AG04450 (cell line): ENCODE measurements around the gene CST4. TPM values are rescaled to one million over a fixed set of nuclear protein-coding genes. Genes with fewer than 3 reads are reported as not detected.

Source experiments
- CTCF ChIA-PET: fragments of 300-600, 350-600 bp; formaldehyde crosslinking; extraction: SDS; loops from one replicate; lab custom pipeline; 2022; ENCODE audit warnings: antibody characterized with exemption, inconsistent platforms; lab: Charles Lee
- POLR2A ChIA-PET: fragments of 350-600 bp; formaldehyde crosslinking; extraction: SDS; loops from one replicate; lab custom pipeline; 2021; ENCODE audit warnings: antibody characterized with exemption, inconsistent platforms; lab: Yijun Ruan, JAX
- DNase-seq: peaks from one replicate; pipeline ENCODE4 v3.0.0-alpha.2; 2011; ENCODE audit warnings: low read depth, low spot score
- H3K27ac ChIP-seq: one replicate; pipeline ENCODE4 v1.5.1; 2012; ENCODE audit warnings: low read depth, low read length, control low read depth
- H3K27me3 ChIP-seq: one replicate; pipeline ENCODE4 v1.6.0; 2012; ENCODE audit warnings: low read length; ENCODE audit not compliant: control insufficient read depth, insufficient read depth
- H3K4me3 ChIP-seq: 2 replicates; pipeline ENCODE4 v1.5.1; 2011; ENCODE audit warnings: mild to moderate bottlenecking, low read depth, low read length, control low read depth
- H3K9me3 ChIP-seq: 2 replicates; pipeline ENCODE4 v1.5.1; 2012; ENCODE audit warnings: low read length; ENCODE audit not compliant: control insufficient read depth, insufficient read depth
- polyA plus RNA-seq: library from polyadenylated mRNA; depleted of rRNA; stranded (reverse); fragments of >200 nt; gene quantifications from 2 replicates; pipeline ENCODE4 v1.2.3, GENCODE V29; 2011
- TF ChIP-seq, protein P1 (sequence below): IDR thresholded peaks from 2 replicates; pipeline ENCODE4 v1.5.1; 2011; ENCODE audit warnings: low read depth, low read length, control low read depth, inconsistent platforms

Gene CST4
- polyA plus RNA-seq, 1 experiment, result not detected

- no peaks in the 10 kb centered on the region for H3K27me3 ChIP-seq
- no peaks in the 10 kb centered on the region; the same call in 1 of the 2 replicates for H3K9me3 ChIP-seq
- ChIA-PET POLR2A (no interaction called here), CTCF (interaction anchor here (1.0 kb wide), 1 partner anchor 12 kb away, joined by 3 read pairs; no protein-coding TSS in a partner anchor)
- H3K4me3 ChIP-seq, result no peak overlapping the region
- TF ChIP-seq, protein P1, sequence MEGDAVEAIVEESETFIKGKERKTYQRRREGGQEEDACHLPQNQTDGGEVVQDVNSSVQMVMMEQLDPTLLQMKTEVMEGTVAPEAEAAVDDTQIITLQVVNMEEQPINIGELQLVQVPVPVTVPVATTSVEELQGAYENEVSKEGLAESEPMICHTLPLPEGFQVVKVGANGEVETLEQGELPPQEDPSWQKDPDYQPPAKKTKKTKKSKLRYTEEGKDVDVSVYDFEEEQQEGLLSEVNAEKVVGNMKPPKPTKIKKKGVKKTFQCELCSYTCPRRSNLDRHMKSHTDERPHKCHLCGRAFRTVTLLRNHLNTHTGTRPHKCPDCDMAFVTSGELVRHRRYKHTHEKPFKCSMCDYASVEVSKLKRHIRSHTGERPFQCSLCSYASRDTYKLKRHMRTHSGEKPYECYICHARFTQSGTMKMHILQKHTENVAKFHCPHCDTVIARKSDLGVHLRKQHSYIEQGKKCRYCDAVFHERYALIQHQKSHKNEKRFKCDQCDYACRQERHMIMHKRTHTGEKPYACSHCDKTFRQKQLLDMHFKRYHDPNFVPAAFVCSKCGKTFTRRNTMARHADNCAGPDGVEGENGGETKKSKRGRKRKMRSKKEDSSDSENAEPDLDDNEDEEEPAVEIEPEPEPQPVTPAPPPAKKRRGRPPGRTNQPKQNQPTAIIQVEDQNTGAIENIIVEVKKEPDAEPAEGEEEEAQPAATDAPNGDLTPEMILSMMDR, result no peak
- H3K27ac ChIP-seq, result no peak overlapping the region
- no peak for DNase-seq
Measured at GRCh38 chr20:23656372-23656771, 32.5 kb downstream of the CST4 start.

DNA sequence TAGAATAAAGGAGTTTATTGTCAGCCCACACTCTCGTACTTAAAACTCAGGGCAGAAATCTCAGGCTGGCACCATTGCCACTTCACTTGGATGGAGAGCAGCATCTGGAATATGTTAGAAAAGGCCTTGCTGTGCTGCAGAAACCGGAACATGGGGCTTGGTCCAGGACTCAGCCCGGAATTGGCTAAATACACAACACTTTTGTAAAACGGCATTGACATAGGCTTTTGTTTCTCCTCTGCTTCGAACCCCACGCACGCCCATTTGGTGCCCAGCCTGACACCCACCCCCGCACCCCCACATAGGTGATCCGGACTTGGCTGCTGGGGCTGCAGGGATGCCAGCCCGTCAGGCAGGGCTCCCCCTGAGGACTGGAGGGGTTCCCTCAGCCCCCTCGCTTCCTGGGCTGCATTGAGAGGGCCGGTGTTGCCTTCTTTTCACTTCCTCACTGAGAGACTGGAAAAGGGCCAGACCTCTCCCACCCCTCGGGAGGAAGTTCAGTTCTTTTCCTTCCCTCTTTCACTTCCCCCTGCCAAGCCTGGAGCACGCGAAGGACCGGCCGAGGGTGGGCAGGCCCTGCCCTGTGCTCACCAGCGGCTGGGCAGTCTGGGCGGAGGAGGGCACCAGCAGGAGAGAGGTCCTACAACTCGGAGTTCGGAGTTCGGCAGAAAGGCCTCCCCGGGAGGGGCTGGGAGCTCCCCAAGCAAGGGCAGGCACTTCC is 33.2 kb downstream of the CST4 start:
- H3K27ac ChIP-seq, result no peak overlapping the region
- ChIA-PET CTCF (interaction anchor here (1.4 kb wide), 1 partner anchor 13 kb away, joined by 9 read pairs; no protein-coding TSS in a partner anchor), POLR2A (no interaction called here)
- H3K4me3 ChIP-seq, result no peak overlapping the region
- H3K9me3 ChIP-seq, result no peaks in the 10 kb centered on the region; the same call in 1 of the 2 replicates
- DNase-seq, result no peak
- TF ChIP-seq, protein P1, result no peak
- no peaks in the 10 kb centered on the region for H3K27me3 ChIP-seq

GRCh38 chr20:23654717-23655116 is 34.1 kb downstream of the CST4 start:
- ChIA-PET POLR2A (no interaction called here), CTCF (interaction anchor here (1.4 kb wide), 1 partner anchor 14 kb away, joined by 9 read pairs; no protein-coding TSS in a partner anchor)
- TF ChIP-seq, protein P1, result no peak
- Histone ChIP-seq H3K27ac (no peak overlapping the region), H3K27me3 (no peaks in the 10 kb centered on the region), H3K9me3 (no peaks in the 10 kb centered on the region; the same call in 1 of the 2 replicates), H3K4me3 (no peak overlapping the region)
- no peak for DNase-seq

DNA sequence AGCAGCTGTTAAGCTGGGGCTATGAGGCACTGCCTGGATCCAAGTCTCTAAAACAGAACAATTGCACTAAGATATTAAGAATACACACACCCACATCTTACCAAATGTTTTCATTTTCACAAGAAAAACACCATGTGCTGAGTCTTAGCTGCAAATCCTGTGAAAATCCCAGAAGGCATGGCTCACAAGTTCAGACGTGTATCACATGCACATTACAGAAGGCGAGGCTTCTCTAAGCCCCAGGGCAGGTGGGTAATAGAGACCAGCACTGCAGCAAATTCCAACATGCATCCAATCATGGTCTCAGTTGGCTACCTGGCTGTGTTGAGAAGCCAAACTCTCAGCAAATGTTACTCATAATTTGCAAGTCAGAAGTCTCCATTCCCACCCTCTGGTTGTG is 34.8 kb downstream of the CST4 start:
- no peaks in the 10 kb centered on the region for H3K27me3 ChIP-seq
- no peaks in the 10 kb centered on the region; the same call in 1 of the 2 replicates for H3K9me3 ChIP-seq
- peak overlapping the region; percentile 11 for H3K27ac ChIP-seq
- TF ChIP-seq, protein P1, result no peak
- POLR2A ChIA-PET, result no interaction called here
- DNase-seq, result no peak
- H3K4me3 ChIP-seq, result no peak overlapping the region
- CTCF ChIA-PET, result no interaction called here

DNA sequence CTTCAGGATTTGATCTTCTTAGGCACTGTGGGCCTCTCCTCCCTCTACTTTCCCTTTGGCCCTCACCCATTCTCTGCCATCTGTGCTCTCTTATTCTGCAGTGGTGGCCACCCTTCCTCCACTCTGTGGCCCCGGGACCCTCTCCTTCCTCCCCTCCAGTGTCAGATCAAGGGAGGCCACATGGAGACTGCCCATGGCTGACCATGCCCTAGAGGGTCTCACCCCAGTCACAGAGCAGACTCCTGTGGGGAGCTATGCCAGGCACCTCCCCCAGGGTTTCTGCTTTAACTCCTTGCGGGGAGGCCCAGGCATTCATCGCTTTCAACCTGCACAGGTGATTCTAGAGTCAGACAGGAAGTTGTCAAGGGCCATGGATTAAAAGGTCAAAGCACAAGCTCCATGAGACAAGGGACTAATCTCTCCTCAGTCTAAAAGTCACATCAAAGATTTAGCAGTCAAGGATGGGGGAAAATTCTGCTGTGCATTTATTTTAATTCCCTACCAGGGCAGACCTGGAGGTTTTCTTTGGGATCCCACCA is 35.4 kb downstream of the CST4 start:
- no peaks in the 10 kb centered on the region for H3K27me3 ChIP-seq
- TF ChIP-seq, protein P1, result no peak
- H3K9me3 ChIP-seq, result no peaks in the 10 kb centered on the region; the same call in 1 of the 2 replicates
- no peak for DNase-seq
- no peak overlapping the region for H3K4me3 ChIP-seq
- POLR2A ChIA-PET, result no interaction called here
- peak overlapping the region; percentile 11 for H3K27ac ChIP-seq
- CTCF ChIA-PET, result no interaction called here
